Myocyte (in vitro differentiated cells): ENCODE results near the gene ZG16B. TPM values are rescaled to one million over a fixed set of nuclear protein-coding genes. Genes with fewer than 3 reads are reported as not detected.

Source experiments
- DNase-seq: peaks from one replicate; pipeline ENCODE4 v3.0.0-alpha.2; 2012; ENCODE audit warnings: low read depth
- total RNA-seq: library from RNA; depleted of rRNA; stranded (reverse); fragments of >200 nt; gene quantifications from 2 replicates; pipeline ENCODE4 v1.2.3, GENCODE V29; 2014

The ZG16B gene
- total RNA-seq, 1 donor from 2014 or later: not detected

DNA sequence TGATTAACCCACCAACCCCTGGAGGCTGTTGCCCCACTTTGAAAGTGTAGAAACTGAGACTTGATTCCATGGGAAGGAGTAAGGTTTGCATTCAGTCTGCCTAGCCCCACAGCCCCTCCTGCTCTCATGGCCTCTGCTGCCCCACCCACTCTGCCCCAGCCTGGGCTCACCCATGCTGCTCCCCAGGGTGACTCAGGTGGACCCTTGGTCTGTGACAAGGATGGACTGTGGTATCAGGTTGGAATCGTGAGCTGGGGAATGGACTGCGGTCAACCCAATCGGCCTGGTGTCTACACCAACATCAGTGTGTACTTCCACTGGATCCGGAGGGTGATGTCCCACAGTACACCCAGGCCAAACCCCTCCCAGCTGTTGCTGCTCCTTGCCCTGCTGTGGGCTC lies 25.4 kb upstream of the ZG16B start:
- no peak for DNase-seq

GRCh38 chr16:2806286-2806685 lies 23.8 kb upstream of the ZG16B start:
- no peak for DNase-seq

- no peak for DNase-seq
Observed at GRCh38 chr16:2808181-2808580, 21.9 kb upstream of the ZG16B start.

DNA sequence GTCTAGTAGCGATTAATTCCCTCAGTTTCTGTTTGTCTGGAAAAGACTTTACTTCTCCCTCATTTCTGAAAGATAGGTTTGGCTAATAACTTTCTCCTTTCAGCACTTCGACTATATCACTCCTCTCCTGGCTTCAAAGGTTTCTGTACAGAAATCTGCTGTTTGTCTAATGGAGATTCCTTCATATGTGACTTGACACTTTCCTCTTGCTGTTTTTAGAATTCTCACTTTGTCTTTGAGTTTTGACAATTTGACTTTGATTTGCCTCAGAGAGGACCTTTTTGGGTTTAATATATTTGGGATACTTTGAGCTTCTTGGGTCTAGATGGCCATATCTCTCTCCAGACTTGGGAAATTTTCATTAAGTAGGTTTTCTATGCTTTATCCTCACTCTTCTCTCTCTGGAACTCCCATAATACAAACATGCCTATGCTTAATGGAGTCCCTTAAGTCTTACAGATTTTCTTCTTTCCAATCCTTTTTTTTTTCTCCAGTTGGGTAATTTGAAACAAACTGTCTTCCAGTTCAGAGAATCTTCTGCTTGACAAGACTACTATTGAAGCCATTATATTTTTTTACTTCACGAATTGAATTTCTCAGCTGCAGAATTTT lies 20.8 kb upstream of the ZG16B start:
- DNase-seq: no peak

DNA sequence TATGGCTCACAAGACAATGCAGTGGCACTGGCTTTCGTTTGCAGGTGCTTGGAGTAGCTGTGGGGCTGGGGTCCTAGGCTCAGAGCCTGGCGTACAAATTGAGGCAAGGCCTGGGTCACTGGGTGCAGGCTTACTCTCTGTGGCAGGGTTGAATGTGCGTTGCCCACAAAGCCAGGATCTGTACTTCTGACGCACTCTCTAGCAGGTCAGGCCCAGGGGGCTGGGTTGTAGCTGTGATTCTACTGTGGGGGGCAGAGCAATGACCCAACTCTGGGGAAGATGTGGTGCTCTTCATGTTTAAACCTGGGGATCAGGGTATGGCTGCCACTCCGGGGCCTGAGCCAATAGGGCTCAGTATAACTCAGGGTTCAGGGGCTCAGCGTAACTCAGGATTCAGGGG lies 19.5 kb upstream of the ZG16B start:
- DNase-seq: no peak

DNA sequence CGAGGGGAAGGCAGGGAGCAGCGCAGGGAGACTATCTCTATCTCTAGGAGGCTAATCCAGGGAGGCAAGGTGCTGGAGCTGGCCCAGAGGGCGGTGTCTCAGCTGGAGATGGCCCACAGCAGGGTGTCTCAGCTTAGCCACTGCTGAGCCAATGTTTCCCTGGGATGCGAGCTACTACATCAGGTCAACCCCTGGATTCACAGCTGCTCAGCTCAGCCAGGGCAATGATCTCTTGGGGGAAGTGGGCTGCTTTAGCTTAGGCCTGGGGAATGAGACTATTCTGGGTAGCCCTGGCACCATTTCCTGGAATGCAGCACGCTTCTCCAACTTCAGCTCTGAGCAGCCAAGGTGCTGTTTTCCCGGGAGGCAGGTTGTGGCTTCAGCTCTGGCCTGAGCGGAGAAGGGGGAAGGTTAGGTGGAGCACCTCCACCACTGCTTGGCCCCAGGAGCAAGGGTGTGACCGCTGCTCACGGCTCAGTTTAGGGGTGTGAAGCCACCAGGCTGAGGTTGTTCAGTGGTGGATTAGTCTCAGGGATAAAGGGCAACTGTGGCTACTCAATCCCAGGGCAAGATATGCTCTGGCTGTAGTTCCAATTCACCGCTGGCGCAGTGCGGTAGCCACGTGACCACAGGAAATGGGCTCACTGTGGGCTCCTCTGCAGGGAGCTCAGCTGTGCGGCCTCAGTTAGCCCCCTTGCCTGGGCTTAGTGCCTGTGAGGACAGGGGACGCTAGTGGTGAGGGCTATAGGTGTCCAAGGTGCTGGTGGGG lies 18.2 kb upstream of the ZG16B start:
- DNase-seq: peak; percentile 19

GRCh38 chr16:2813771-2814221 lies 16.3 kb upstream of the ZG16B start:
- DNase-seq: no peak

DNA sequence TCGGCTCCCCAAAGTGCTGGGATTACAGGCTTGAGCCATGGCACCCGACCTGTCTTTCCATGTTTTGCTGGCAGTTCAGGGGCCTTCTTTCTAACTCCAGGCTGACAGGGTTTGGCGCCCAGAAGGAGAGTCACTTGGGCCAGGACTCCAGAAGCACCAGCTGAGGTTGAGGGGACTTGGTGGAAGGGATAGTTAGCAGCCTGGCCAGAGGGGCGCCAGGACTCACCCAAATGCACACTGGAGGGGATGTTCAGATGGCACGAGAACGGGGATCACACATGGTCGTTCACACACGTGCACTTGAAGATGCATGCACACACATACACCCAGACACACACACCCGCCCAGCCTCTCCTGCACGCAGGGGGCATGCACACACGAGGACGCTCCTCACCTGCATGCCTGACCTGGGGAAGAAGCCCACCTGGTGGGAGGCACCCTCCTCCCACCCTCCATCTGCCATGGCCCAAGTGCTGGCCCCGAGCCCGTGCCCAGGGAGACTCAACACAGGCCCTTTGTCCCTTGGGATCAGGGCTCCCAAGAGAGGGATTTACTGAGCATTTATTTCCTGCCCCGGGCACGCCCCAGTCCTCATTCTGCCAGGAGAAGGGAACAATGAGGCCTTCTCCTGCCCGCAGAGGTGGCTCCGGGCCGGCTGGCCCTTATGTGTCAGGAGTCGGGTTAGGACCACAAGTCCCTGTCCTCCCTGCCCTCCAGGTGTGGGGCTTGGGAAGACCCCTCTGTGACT lies 15.4 kb upstream of the ZG16B start:
- no peak for DNase-seq

DNA sequence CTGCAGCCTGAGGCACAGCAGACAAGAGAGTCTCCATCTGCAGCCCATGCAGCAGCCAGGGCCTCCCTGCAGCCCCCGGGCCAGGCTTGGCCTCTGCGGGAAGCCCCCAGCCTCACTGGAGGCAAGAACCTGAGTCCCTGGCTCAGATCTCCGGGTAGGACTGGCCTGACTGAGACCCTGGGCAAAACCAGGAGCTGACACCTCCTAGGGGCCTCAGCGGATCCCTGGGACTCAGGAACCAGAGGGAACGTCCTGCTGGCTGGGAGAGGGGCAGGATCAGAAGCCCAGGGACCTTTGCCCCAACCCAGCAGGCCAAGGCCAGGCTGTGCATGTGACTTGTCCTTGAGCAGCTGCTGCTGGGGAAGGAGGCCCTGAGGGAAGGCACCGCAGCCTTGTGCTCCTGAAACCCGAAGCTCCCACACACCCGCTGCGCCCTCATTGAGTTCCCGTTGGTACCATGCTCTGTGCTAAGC lies 14.8 kb upstream of the ZG16B start:
- DNase-seq: peak; percentile 42

DNA sequence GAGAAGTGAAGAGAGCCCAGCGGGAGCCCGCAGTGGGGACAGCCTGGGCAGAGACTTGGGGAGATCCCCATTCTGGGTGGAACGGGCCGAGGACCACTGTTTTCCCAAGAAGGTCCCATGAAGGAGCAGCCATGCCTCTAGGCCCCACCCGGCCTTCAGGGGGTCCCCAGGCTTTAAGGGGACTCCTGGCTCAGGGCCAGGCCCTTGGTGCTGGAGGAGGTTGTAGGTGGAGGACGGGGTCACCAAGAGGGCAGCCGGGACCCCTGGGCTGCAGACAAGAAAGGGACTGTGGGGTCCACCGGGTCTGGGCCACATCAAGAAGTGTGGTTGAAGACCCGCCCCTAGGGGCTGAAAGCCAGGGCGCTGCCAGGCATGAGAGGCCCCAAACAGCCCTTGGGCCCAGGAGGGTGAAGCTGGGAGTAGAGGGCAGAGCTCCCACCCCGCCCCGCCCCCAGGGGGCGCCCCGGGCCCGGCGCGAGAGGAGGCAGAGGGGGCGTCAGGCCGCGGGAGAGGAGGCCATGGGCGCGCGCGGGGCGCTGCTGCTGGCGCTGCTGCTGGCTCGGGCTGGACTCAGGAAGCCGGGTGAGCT lies 13.3 kb upstream of the ZG16B start, which contains the start of gene PRSS21:
Gene PRSS21 (plus strand): TSS at position 487 of the 589 bp plus-strand sequence. CDS start 32 bp downstream, at position 519.
- no peak for DNase-seq

DNA sequence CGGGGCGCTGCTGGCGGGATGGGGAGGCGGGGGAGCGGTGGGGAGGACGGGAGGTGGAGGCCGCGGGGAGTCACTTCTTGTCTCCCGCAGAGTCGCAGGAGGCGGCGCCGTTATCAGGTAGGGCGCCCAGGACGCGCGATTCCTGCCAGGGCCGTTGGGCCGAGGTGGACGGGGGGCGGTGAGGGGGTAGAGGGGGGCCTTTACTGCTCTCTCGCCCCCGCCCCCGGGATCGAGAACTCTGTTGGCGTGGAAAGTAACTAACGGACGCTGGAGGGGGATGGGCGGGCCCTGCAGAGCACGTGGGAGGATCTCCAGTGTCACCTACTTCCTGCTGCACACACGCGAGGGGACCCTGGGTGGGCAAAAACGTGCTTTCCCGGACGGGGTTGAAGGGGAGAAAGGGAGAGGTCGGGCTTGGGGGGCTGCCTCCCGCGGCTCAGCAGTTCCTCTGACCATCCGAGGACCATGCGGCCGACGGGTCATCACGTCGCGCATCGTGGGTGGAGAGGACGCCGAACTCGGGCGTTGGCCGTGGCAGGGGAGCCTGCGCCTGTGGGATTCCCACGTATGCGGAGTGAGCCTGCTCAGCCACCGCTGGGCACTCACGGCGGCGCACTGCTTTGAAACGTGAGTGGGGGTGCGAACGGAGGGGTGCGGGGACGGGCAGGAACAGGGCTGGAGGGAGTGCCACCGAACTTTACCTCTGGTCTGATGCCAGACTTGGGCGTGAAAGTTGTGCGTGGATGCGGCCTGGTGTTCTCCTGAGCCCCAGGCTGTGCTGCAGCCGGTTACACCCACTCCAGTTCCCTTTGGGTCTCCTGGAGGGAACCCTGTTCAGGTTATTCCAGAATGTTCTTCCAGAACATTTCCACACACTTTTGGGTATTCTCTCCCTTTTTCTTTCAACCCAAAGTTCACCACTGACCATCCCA lies 12.5 kb upstream of the ZG16B start:
- no peak for DNase-seq

GRCh38 chr16:2818272-2818876 lies 11.7 kb upstream of the ZG16B start:
- no peak for DNase-seq

DNA sequence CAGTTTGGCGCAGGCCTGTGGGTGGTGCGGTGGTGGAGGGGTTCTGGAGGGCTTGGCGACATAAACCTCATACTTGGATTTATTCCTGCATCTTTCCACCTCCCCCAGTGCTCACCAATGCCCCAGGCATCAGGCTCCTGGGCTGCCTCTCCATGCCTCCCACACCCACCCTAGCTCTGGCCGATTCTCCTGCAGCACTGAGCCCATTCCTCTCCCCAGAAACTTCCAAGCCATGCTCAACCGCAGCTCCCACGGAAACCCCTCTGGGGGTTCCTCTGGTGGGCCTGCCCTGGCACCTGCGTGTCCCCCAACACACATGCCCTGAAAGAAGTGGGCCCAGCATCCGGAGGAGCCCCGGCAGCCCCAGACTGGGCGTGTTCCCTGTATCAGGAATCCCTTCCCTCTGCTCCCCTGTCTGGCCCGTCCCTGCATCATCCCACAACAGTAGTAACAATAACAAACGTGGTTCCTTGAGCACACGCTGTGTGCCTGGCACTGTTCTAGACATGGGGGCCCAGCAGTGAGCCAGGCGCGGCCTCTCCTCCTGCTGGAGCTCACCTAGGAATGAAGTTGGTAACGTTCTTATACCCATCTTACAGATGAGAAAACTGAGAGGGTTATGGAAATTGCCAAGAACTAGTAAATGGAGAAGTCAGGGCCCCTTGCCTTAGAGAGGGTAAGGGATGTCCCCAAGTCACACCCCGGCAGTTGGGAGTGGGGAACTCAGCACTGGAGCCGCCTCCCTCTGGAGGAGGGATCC lies 10.7 kb upstream of the ZG16B start:
- DNase-seq: no peak

DNA sequence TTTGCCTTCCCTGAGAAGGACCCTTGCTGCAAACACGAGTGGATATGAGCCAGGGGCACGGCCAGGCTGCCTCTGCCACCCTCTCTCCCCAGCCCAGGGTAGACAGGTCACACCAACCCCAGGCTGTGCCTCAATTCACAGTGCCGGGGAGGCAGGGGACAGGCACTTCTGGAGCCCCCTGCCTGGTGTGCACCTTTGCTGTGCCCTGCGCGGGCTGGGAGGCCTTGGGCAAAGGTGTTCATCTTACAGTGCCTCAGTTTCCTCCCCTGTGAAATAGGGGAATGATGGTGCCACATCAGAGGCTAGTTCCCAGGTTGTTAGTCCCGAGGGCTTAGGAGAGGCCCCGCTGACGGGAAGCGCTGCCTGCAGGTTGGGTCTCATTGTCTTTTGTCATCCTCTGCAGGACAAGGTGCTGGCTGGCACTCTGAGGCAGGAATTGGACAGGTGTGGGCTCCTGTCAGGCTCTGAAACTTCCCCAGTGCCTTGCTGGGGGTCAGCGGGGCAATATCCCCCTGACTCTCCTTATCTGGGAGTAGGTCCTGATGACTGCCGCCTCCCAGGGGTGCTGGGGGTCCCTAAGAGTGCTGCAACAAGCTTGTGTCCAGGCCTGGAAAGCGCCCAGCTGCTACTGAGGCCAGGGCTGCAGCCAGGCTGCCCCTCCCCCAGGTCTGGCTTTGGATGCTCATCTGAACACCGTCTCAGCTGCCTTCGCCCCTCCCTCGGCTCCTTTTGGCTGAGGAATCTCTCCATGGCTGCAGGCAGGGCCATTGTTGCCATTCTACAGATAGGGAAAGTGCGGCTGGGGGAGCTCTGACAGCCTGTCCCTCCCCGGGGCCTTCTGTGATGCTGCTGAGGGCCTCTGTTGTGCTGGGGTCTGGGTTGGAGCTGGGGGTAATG lies 9.9 kb upstream of the ZG16B start:
- no peak for DNase-seq

GRCh38 chr16:2820836-2821486 lies 9.1 kb upstream of the ZG16B start:
- no peak for DNase-seq

DNA sequence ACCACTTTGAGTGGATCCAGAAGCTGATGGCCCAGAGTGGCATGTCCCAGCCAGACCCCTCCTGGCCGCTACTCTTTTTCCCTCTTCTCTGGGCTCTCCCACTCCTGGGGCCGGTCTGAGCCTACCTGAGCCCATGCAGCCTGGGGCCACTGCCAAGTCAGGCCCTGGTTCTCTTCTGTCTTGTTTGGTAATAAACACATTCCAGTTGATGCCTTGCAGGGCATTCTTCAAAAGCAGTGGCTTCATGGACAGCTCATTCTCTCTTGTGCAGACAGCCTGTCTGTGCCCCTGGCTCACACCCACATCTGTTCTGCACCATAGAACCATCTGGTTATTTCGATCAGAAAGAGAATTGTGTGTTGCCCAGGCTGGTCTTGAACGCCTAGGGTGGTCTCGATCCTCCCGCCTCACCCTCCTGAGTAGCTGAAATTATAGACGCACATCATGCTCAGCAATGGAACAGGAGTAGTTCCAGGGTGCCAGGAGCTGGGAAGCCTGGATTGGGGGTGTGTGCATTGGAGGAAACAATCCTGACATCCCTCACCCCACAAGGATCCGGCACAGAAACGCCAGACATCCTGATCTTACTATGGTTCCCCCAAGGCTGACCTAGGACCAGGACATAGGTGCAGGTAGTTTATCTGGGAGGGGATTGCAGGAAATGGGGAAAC lies 8.5 kb upstream of the ZG16B start:
- no peak for DNase-seq

- DNase-seq: no peak
Observed at GRCh38 chr16:2822158-2822495, 8.0 kb upstream of the ZG16B start.
